Measurements from ENCODE around the gene PC. TPM values are rescaled to one million over a fixed set of nuclear protein-coding genes. Genes with fewer than 3 reads are reported as not detected.

The PC gene
- total and polyA plus RNA-seq, 8 donors, result 7.9 to 27.4 (median 11.4) TPM

DNA sequence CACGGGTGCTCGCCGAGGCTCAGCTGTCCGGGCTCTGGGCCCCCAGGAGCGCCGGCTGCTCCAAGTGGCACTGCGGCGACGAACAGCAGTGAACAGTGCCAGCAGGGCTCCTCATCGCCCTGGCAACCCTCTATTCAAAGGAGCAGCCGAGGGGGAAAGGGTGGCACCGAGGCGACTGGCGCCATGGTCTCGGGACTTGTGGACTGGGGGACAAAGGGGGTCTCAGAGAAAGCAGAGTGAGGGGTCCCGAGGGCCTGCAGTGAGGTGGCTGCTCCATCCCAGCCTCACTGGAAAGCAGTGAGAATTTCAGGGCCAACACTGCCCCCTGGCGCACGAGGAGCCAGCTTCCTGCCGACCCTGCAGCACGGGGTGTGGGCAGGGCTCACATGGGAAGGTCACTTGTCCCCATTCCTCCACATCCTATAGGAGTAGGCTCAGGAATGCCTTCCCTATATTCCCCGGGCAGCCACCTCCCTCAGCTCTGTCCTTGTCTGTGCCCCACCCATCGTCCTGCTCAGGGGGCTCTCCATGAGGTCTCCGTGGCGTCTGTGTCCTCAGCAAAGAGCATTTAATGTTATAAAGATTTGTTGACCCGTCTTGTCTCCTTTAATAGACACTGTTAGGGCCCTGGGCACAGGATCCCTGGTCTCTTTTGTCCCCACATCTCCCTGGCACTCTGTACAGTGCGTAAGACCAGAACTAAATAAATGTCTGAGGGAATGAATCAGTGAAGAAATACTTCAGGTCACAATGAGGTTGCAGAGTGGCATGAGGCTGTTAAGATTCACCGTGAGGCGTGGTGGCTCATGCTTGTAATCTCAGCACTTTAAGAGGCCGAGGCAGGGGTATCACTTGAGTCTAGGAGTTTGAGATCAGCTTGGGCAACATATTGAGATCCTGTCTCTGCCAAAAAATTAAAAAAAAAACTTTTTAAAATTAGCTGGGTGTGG lies 74.9 kb downstream of the PC start:
- H3K9me3 ChIP-seq, result no peaks in the 10 kb centered on the region
- peak overlapping the region; percentile 1 to 9 for H3K4me3 ChIP-seq
- H3K27ac ChIP-seq, result peak overlapping the region in 1 of 2 donors; percentile 13
- H3K4me1 ChIP-seq, result peaks cover 0 to 8% of the 10 kb centered on the region in 2 donors
- TF ChIP-seq, protein P1, sequence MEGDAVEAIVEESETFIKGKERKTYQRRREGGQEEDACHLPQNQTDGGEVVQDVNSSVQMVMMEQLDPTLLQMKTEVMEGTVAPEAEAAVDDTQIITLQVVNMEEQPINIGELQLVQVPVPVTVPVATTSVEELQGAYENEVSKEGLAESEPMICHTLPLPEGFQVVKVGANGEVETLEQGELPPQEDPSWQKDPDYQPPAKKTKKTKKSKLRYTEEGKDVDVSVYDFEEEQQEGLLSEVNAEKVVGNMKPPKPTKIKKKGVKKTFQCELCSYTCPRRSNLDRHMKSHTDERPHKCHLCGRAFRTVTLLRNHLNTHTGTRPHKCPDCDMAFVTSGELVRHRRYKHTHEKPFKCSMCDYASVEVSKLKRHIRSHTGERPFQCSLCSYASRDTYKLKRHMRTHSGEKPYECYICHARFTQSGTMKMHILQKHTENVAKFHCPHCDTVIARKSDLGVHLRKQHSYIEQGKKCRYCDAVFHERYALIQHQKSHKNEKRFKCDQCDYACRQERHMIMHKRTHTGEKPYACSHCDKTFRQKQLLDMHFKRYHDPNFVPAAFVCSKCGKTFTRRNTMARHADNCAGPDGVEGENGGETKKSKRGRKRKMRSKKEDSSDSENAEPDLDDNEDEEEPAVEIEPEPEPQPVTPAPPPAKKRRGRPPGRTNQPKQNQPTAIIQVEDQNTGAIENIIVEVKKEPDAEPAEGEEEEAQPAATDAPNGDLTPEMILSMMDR (IDR thresholded peaks at IDR 0.05), result peak; percentile 42 to 65
- no peaks in the 10 kb centered on the region for H3K36me3 ChIP-seq
- DNase-seq, result peak in 3 of 4 donors; percentile 40 to 90 (median 67)
- H3K27me3 ChIP-seq, result no peaks in the 10 kb centered on the region
- intact Hi-C loops (cut with DNase I), result no loop called here
- ATAC-seq, result peak; percentile 87

DNA sequence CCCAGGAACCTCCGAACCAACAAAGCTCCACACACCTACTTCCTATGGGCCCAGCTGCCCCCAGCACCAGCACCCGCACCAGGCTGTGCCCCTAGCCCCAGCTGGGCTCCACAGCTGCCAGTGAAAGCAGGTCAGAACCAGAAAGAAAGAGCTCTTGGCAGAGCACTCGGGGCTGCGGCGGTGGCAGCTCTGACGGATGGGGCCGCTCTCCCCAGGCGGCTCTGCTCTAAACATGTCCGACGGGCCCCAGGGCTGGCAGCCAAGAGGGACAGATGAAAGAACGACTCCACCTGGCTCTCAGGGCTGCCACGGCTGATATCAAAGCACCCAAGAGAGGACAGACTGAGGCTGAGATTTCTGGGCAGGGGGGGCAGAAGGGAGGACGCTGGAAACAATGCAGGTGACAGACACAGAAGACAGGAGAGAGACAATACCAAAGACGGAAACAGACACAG lies 75.6 kb downstream of the PC start:
- TF ChIP-seq, protein P1 (IDR thresholded peaks at IDR 0.05), result no peak
- intact Hi-C loops (cut with DNase I), result no loop called here
- Histone ChIP-seq H3K4me3 (peak overlapping the region; percentile 1 to 9), H3K27ac (no peak overlapping the region), H3K36me3 (no peaks in the 10 kb centered on the region), H3K4me1 (peaks cover 0 to 8% of the 10 kb centered on the region in 2 donors), H3K9me3 (no peaks in the 10 kb centered on the region), H3K27me3 (no peaks in the 10 kb centered on the region)
- DNase-seq, result peak in 1 of 4 donors; percentile 76
- peak; percentile 52 for ATAC-seq

DNA sequence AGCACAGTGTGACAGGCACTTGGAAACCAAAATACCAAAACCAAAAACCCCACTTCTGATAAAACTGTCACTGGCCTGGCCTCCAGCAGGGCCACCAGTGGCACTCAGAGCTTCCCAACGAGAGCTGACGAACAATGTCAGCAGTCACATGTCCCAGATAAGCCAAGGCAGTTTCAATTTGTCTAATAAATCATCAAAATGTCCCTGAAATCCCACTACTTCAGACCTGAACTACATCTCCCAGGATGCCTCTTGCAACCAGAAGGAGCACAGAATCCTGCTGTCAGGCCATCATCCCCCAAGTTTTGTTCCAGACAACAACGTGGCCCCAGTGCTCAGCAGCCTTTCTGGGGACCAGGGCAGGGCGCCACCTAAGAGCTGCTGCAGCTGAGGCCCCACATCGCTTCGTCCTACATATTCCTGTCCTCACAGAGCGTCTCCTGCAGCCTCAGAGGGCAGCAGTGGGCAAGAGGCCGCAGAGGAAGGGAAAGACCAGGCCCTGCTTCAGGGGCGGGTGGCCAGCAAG lies 76.2 kb downstream of the PC start:
- TF ChIP-seq, protein P1 (IDR thresholded peaks at IDR 0.05), result no peak
- no peak for ATAC-seq
- no peak overlapping the region for H3K27ac ChIP-seq
- H3K4me3 ChIP-seq, result no peak overlapping the region
- no peak for DNase-seq
- H3K36me3 ChIP-seq, result no peaks in the 10 kb centered on the region
- intact Hi-C loops (cut with DNase I), result no loop called here
- peaks cover 0 to 8% of the 10 kb centered on the region in 2 donors for H3K4me1 ChIP-seq
- H3K9me3 ChIP-seq, result no peaks in the 10 kb centered on the region
- H3K27me3 ChIP-seq, result no peaks in the 10 kb centered on the region

DNA sequence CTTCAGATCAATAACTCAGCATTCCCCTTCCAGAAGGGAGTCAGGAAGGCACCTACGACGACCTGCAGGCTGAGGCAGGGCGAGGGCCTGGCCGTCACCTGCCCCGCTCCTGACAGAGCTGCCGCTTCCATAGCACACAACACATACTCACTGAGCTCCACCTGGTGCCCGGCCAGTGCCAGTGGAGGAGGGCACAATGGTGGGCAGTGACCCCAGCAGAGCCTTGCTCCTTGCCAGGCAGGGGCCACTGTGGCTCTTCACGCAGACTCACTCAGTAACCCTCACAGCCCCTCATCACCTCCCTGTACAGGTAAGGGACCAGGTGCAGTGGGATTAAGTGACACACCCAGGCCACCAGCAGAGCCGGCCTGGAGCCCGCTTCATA lies 76.7 kb downstream of the PC start:
- Histone ChIP-seq H3K27ac (no peak overlapping the region), H3K9me3 (no peaks in the 10 kb centered on the region), H3K36me3 (no peaks in the 10 kb centered on the region), H3K4me1 (peaks cover 0 to 8% of the 10 kb centered on the region in 2 donors), H3K27me3 (no peaks in the 10 kb centered on the region), H3K4me3 (no peak overlapping the region)
- TF ChIP-seq, protein P1 (IDR thresholded peaks at IDR 0.05), result no peak
- intact Hi-C loops (cut with DNase I), result no loop called here
- DNase-seq, result no peak
- ATAC-seq, result no peak
